ENCODE measurements around the gene GLP2R.
A peak's percentile ranks its signal among the peaks of the same experiment; 100 is the strongest.

The GLP2R gene

GRCh38 chr17:9859781-9860180 is 34.1 kb downstream of the GLP2R start:
- no peak for DNase-seq

DNA sequence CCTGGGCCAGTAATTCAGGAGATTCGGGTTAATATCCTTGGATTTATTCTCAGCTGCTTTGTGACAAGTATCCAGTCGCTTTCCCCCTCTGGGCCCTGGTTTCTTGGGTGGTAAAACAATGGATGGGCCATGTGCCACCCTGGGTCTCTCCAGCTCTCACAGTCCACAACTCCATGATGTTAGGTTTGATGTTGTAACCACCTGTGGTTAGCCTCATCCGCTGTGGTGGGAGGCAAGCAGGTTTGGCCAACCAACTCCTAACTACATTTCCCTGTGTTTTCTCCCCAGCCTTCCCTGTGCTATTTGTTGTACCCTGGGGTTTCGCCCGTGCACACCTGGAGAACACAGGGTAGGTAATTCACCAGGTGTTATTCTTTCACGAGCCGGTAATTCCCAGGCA is 35.1 kb downstream of the GLP2R start:
- no peak for DNase-seq

- no peak for DNase-seq
Measured at GRCh38 chr17:9862220-9862619, 36.5 kb downstream of the GLP2R start.

GRCh38 chr17:9862949-9863348 is 37.2 kb downstream of the GLP2R start:
- DNase-seq: no peak

DNA sequence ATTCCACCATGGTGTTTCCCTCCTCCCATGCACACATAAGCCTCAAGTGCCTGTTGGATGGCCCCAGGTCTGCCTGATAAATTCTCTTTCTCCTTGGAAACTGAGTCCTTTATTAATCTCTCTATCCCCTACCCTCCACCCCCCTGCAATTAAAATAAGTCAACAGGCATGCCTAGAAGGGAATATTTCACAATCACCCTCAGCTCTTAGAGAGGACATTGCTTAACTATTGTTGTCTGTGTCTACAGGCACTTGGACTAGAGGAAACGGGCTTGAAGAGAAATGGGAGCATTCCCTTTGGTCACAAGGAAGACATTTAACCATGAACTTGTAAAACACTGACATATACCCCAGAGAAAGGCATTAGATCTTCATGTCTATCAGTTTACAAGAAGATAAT is 39.9 kb downstream of the GLP2R start:
- DNase-seq: no peak

DNA sequence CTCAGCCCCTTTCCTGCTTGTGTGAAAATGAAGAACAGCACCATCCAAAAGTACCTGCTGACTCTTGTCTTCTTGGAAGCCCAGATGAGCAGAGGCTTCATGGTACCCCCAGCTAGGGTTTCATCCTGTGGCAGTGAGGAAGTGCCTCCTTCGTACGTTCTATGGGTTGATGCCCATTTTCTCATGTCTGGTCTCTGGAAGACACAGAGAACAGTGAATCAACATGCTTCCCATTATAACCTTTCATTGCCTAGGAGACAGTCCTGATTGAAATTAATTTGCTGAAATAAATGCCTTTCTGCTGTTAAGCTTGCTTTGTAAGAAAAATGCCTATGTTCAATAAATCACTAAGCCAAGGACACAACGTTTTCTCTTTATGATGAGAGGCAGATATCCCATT is 42.8 kb downstream of the GLP2R start:
- DNase-seq: no peak

DNA sequence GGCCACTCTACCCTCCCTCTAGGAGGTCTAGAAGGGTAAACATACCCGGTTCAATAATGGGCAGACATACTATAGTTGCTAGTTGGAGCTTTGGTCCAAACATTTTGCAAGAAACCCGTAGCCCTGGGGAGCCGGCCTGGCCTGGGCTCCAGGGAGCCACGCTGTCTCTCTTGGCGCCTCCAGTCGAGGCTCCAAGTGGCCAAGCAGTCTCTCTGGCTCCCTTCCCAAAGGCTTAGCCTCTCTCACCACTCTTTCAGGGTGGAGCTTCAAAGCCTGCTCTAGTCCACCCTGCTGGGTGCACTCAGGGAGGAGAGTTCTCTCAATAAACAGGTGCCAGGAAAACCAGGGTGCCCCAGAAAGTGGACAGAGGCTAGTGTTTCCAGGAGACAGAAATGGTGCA is 47.1 kb downstream of the GLP2R start:
- DNase-seq: no peak

DNA sequence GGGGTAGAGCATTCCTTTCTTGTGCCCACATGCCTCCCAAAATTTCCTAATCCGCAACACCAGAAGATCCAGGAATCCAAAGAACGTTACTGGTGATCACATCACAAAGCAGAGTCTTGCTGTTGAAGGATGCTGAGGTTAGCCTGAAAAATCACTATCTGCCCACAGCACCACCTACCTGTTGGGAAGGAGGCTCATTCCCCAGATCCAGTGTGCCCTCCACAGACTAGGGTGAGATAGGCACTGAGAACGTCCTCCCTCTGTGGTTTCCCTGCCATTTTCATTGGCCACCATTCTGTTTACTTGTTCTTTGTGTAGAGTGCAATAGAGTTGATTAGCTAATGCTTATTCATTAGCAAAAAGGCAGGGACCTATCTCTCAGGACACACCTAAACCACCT is 49.0 kb downstream of the GLP2R start:
- DNase-seq: peak; percentile 7

DNA sequence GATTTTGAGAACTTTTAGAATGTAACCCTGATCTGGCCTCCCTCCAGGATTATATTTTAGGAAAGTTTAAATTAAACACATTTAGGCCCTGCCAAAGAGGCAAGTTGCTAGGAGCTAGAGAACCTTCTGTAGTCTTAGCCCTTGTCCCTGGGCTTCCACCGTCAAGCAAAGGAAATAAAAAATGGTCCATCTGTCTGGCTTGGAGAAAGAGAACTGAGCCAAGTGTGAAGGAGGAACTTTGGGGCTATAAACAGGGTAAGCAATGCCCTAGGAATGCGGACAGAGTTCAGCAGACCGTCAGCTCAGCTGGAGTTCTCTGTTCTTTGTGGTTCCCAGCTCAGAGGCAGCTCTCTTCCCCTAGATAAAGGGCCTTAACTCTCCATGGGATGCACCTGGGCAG is 49.7 kb downstream of the GLP2R start:
- no peak for DNase-seq

DNA sequence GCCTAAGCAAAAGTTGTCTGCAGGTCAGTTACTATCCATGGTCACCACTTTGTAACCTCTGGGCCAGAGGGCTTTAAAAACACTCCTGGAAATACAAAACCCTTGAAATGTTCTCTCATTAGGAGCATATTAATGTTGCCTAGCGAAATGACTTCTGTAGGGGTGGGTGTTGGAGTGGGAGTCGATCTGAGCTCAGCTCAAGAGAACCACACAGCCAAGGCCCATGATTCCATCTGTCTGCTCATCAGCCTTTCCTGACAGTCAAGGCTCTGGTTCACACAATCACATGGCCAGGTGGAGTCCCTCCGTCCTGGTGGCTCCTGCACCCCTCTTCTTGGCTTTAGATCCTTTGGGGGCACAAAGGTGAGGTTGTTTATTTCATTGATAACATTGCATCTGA is 52.6 kb downstream of the GLP2R start:
- DNase-seq: no peak

DNA sequence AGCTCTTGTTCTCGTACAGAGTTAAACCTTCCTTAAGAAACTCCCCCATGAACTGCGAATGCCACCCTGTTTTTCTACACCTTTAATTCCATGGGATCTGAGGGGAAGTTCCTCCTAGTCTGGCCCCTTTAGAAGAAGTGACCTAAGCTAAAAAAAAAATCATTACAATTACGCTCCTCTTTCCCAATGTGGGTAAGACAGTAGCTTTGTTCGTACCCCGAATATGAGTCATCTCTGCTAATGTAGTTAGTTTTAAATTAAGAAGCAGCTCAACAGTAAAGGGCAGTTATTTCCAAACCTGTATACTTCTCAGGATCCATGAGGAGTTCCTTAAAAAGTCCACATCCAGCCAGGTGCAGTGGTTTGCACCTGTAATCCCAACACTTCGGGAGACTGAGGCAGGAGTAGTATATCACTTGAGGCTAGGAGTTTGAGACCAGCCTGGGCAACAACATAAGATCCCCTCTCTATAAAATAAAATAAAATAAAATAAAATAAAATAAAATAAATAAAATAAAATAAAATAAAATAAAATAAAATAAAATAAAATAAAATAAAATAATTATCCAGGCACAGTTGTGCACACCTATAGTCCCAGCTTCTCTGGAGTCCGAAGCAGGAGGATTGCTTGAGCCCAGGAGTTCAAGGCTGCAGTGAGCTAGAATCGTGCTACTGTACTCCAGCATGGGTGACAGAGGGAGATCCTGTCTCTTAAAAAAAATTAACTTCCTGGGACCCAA is 53.2 kb downstream of the GLP2R start:
- peak; percentile 15 for DNase-seq

DNA sequence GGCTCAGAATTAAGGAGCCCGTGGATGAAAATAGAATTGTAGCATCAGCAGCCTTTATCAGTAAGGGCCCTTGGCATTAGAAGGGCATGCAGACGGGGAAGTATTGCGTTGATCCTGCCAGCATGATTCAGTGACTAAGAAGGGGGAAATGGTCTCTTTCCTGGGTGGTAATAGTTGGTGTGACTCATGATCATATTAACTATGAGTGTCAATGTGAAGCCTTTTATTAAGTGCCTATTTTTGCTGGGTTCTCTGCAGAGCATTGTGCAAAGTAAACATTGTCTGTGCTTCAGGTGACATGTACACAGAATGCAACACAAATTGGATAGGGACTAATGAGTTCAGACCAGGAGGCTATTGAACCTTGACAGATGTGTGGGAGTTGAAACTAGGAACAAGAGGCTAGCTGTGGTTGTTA is 54.9 kb downstream of the GLP2R start:
- DNase-seq: peak; percentile 2

DNA sequence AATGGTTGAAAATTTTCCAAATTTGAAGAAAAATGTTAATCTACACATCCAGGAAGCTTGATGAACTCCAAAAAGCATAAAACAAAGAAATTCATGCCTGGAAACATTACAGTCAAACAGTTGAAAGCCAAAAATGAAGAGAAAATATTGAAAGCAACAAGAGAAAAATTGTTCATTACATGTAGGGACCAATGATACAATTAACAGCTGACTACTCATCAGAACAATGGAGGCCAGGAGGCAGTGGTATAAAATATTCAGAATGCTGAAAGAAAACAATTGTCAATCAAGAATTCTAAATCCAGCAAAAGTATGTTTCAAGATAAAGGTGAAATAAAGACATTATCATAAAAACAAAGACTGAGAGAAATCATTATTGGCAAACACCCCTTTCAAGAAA is 57.7 kb downstream of the GLP2R start:
- DNase-seq: no peak

GRCh38 chr17:9886141-9886930 is 60.6 kb downstream of the GLP2R start:
- DNase-seq: no peak

DNA sequence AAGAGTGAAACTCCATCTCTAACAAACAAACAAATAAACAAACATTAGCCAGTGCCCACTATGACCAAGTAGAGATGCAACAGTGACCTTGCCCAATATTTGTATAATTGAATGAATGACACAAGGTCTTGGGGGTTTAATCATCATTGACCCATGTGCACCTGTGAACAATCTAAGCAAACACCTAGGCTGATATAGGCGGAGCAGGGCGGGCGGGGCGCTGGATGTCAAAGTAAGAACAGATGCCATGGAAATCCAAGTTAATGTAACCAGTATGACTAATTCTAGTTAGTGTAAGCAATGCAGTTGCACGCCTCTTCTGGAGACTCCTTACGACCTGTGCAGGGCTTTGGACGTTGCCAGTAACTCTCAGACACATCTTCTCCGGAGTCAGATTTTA is 61.8 kb downstream of the GLP2R start:
- DNase-seq: no peak

DNA sequence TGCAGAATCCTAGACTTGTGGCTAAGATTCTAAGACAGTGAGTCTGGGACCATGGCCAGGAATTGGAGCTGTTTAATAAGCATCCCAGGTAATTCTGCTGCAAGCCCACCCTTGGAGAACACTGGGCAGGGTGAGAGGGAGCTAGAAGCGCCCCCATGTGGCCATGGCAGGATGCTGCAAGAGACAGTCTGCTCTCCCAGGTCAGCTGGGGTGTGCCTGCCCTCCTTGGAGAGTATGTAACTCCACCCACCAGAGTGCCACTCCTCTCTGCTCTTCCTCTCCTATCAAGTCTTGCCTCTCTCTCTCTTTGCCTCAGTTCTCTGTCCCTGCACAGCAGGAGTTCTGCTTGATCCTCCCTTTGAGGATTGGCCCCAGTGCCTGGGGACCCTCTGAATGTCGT is 64.4 kb downstream of the GLP2R start:
- DNase-seq: no peak

- DNase-seq: no peak
Measured at GRCh38 chr17:9893411-9894012, 67.8 kb downstream of the GLP2R start.

- no peak for DNase-seq
Measured at GRCh38 chr17:9894231-9894630, 68.5 kb downstream of the GLP2R start.

DNA sequence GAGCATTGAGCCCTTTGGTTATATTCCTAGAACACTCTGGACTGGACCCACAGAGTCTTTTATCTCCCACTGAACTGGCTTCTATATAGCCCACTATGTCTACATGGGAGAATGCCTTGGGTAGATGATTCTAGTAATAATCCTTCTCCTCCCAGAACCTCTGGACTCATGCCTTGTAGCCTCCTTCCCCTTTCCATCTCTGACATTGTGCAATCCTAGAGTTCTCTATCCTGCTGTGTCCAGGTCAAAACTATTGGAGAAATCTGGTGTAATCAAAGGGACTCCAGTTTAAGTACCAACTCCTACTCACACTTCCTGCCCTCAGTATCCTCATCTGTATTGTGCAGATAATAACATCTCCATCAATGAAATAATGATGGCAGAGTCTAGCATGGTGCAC is 70.2 kb downstream of the GLP2R start:
- no peak for DNase-seq

DNA sequence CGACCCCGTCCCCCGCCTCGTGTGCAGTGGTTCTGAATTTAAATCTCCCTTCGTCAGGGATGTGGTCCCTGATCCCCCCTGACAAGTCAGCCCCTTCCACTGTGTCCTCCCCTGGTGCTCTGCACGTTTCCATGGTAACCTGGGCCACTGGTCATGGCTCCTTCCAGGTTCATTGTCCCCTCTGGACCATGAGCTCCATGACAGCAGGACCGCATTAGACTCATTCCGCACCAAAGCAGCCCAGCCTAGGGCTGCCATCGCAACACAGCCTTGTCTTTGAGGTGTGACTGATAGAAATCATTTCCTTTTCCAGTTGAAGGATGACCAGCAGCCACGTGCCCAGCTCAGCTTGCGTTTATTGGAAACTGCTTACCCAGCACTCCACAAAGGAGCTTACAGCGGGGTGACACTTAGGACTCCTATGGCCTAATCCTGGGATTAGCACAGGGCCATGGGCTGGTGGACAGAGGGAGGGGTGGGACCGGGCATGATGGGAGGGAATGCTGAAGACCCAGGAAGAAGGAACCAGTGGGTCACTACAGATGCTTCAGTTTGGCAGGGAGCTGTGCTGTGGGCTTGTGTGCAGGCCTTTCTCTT is 71.7 kb downstream of the GLP2R start:
- DNase-seq: no peak

DNA sequence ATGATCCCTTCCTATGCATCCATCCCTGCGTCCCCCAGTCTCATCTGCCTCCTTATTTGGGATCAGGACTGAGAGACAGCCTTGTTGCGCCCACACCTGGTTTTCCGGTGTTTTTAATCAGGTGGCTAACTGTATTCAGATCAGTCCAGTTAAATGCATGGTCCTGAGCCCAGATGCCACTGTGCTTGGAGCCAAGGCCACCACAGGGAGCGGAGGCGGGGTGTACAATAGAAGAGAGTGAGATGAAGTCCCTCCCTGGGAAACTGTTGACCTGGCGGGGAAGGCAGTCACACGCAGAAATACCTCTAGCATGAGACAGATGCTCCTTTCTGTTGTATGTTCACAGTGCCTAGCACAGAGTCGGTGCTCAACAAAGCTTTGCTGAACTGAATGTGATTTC is 73.1 kb downstream of the GLP2R start:
- no peak for DNase-seq

DNA sequence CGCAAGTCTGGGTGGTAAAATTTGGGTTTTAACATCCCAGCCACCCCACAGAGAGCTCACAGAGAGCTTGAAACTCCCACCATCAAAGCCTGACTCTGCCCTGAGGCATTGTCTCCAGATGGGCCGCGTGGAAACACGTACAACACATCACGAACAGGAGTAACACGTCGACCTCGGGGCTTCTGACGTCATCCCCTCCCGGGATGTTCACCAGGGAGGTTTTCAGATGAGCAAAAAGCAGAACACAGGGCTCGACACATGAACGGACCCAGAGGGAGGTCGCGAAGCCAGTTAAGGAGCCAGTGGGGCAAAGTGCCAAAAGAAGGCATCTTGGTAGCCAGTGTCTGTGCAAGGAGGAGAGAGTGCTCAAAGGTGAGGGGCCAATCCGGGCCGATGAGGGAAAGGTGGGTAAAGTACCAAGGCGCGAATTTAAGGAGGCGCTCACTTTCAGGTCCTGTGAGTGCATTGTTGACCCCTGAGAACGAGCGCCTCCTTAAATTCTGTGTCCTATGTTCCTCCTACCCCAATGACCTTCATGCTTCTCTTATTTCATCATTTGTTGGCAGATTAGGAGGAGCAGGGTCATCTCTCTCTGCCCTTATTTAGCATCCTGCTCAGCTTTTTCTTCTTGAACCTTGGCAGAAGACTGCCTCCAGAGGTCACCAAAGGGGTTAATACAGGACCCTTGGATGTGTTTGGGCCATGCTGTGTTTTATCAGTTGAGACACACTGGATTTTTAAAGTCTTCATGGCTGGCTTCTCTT is 73.7 kb downstream of the GLP2R start:
- DNase-seq: no peak

- no peak for DNase-seq
Measured at GRCh38 chr17:9900044-9900594, 74.4 kb downstream of the GLP2R start.

Measured in right forelimb (tissue), 1 donor.